ENCODE data around the gene MEI1.

MEI1 gene

DNA sequence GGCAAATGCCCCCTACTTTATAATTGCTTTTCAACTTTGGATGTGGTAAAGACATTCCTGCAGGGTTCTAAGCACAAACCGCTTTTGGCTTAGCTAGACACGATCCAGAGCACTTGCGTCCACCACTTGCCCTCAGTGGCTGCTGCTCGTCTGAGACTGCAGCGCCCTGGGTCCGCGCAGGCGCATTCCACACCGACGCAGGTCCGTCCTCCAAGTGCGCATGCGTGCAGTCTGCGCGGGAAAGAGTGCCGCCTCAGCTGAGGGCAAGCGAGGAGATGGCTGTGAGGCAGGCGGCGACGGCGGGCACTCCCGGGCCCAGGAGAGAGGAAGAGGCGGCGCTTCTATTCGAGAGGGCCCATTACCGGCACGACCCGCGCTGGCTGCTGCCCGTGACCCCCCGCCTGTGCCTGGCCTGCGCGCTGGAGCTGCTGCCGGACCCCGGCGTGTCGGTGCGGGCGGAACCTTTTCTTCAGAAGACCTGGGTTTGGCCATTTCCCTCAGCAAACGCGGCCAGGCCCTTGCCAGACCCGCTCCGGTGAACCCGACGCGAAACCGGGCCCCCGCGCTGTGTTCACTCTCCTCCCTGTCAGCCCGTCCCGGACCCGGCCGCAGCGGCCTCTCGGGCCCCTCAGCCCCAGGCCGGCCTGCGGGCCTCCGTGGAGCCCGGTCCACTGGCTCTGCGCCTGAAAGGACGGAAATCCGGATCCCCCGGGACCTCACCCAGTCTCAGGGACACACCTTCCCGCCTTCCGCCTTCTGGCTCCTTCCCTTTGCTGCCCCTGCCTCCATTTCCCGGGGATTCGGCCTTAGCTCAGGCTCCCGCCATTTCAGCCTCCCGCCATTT is at the start of gene MEI1:
MEI1 (plus strand) TSS at position 240 of the 844 bp plus-strand sequence; CDS start at position 276, 36 bp downstream.
- H3K4me3 ChIP-seq (ENCODE audit: low read length) = no peak within 1 kb of the TSS
- peak; percentile 56 for DNase-seq (ENCODE audit: low read depth)
- TF ChIP-seq, protein P1, sequence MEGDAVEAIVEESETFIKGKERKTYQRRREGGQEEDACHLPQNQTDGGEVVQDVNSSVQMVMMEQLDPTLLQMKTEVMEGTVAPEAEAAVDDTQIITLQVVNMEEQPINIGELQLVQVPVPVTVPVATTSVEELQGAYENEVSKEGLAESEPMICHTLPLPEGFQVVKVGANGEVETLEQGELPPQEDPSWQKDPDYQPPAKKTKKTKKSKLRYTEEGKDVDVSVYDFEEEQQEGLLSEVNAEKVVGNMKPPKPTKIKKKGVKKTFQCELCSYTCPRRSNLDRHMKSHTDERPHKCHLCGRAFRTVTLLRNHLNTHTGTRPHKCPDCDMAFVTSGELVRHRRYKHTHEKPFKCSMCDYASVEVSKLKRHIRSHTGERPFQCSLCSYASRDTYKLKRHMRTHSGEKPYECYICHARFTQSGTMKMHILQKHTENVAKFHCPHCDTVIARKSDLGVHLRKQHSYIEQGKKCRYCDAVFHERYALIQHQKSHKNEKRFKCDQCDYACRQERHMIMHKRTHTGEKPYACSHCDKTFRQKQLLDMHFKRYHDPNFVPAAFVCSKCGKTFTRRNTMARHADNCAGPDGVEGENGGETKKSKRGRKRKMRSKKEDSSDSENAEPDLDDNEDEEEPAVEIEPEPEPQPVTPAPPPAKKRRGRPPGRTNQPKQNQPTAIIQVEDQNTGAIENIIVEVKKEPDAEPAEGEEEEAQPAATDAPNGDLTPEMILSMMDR (conservative IDR thresholded peaks at IDR 0.05; ENCODE audit: low read length) = no peak

GRCh38 chr22:41650229-41650628 is 49.1 kb upstream of the MEI1 start:
- no peak overlapping the region for H3K4me3 ChIP-seq (ENCODE audit: low read length)
- TF ChIP-seq, protein P1 (conservative IDR thresholded peaks at IDR 0.05; ENCODE audit: low read length) = no peak
- no peak for DNase-seq (ENCODE audit: low read depth)

DNA sequence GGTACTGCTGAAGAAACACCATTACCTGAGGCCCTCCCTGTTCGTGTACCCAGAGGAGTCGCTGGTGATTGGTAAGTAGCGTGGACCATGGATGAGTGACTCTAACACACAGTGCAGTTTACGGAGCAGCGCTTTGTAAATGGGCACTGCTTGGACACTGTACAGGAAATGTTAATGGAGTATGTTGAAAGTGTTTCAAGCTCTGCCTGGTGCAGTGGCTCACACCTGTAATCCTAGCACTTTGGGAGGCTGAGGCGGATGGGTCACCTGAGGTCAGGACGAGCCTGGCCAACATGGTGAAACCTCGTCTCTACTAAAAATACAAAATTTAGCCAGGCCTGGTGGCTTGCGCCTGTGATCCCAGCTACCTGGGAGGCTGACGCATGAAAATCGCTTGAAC is 48.5 kb upstream of the MEI1 start:
- no peak for DNase-seq (ENCODE audit: low read depth)

DNA sequence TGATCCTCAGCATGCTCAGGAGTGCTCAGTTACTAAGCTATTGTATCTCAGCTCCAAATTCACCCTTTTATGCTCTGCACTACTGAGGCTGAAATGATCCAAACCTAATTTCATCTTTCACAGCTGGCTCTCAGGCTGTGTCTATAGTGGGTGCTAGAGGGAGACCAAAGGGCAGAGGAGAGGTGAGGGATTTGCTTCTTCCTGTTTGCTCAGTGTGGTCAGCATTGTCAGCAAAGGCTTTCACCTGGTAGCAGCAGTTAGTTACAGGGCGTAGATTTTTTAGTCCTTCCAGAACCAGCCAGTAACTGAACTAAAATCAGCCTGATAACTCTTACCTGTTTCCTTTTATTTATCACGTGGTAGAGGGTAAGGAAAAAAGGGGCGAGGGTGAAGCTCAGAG is 45.0 kb upstream of the MEI1 start:
- TF ChIP-seq, protein P1 (conservative IDR thresholded peaks at IDR 0.05; ENCODE audit: low read length) = no peak
- no peak for DNase-seq (ENCODE audit: low read depth)

More for the DNA sequence above, 48.5 kb upstream of the MEI1 start:
- TF ChIP-seq, protein P1 (conservative IDR thresholded peaks at IDR 0.05; ENCODE audit: low read length) = no peak
- H3K4me3 ChIP-seq (ENCODE audit: low read length) = no peak overlapping the region

DNA sequence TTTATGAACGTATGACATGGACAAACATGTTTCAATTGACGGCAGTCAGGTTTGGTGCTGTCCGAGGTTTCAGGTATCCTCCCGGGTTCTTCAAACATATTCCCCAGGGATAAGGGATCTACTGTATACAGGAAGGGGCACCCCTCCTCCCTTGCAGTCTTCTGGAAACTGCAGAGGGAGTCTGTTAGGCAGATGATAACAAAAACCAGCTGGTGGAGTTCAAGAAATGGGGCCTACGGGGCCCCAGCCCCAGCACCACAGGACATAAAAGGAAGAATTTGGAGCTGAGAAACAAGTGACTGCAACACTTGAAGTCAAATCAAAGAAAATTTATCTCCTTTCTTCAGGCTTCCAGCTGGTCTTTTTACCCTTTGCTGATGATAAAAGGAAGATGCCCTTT is 42.7 kb upstream of the MEI1 start:
- no peak overlapping the region for H3K4me3 ChIP-seq (ENCODE audit: low read length)
- TF ChIP-seq, protein P1 (conservative IDR thresholded peaks at IDR 0.05; ENCODE audit: low read length) = no peak
- peak; percentile 13 for DNase-seq (ENCODE audit: low read depth)

More for the DNA sequence above, 45.0 kb upstream of the MEI1 start:
- H3K4me3 ChIP-seq (ENCODE audit: low read length) = no peak overlapping the region

DNA sequence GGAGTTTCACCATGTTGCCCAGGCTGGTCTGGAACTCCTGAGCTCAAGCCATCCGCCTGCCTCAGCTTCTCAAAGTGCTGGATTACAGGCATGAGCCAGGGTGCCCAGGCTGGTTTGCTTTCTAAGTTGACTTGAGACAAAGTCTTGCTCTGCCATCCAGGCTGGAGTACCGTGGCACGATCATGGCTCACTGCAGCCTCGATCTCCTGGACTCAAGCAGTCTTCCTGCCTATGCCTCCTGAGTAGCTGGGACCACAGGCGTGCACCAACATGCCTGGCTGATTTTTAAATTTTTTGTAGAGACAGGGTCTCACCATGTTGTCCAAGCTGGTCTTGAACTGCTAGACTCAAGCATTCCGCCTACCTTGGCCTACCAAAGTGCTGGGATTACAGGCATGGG is 41.6 kb upstream of the MEI1 start:
- TF ChIP-seq, protein P1 (conservative IDR thresholded peaks at IDR 0.05; ENCODE audit: low read length) = no peak
- no peak for DNase-seq (ENCODE audit: low read depth)
- H3K4me3 ChIP-seq (ENCODE audit: low read length) = no peak overlapping the region

DNA sequence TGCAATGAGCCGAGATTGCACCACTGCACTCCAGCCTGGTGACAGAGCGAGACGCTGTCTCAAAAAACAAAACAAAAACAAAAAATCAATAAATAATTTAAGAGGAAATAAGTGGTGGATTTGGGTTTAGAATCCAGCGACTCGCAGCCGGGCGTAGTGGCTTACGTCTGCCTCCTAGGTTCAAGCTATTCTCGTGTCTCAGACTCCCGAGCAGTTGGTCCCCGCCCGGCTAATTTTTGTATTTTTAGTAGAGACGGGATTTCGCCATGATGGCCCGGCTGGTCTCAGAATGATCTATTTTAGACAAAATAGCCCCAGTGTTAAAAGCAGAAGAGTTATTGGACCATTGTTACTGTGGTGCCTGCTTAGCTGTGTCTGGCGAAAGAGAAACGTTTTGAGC is 40.4 kb upstream of the MEI1 start:
- DNase-seq (ENCODE audit: low read depth) = no peak
- TF ChIP-seq, protein P1 (conservative IDR thresholded peaks at IDR 0.05; ENCODE audit: low read length) = no peak
- no peak overlapping the region for H3K4me3 ChIP-seq (ENCODE audit: low read length)
